Activated CD4-positive, alpha-beta T cell treated with anti-CD3 and anti-CD28 coated beads, Interleukin-2, amount 10 ng/mL, durations not matched to agents 24 days and 14 days (primary cell): Measurements from ENCODE around the gene PKNOX2. TPM values are rescaled to one million over a fixed set of nuclear protein-coding genes. Genes with fewer than 3 reads are reported as not detected.

Experiments
- DNase-seq: peaks from one replicate; pipeline ENCODE4 v3.0.0; 2022
- H3K27ac Mint-ChIP-seq: one replicate; pipeline ENCODE4 v1.8.0; 2022; ENCODE audit warnings: mild to moderate bottlenecking, mixed read lengths
- H3K27me3 Mint-ChIP-seq: one replicate; pipeline ENCODE4 v1.8.0; 2022; ENCODE audit warnings: mixed read lengths
- H3K36me3 Mint-ChIP-seq: one replicate; pipeline ENCODE4 v1.8.0; 2022; ENCODE audit warnings: low read depth, mild to moderate bottlenecking, mixed read lengths
- H3K4me1 Mint-ChIP-seq: one replicate; pipeline ENCODE4 v1.8.0; 2021; ENCODE audit warnings: mixed read lengths
- H3K4me3 Mint-ChIP-seq: one replicate; pipeline ENCODE4 v1.8.0; 2022; ENCODE audit warnings: mild to moderate bottlenecking, moderate library complexity, mixed read lengths
- H3K9me3 Mint-ChIP-seq: one replicate; pipeline ENCODE4 v1.8.0; 2021; ENCODE audit warnings: mixed read lengths
- intact Hi-C: fragments of 100-400 bp; cut with micrococcal nuclease; formaldehyde crosslinking; loops from one replicate; pipeline ENCODE4 v1.15.1; 2023
- total RNA-seq: library from RNA; stranded (reverse); gene quantifications from 2 replicates; pipeline ENCODE4 v1.2.3, GENCODE V29; 2022

The PKNOX2 gene
- total RNA-seq, 1 donor from 2014 or later = not detected

- H3K4me1 Mint-ChIP-seq = no peaks in the 10 kb centered on the region
- DNase-seq = no peak
- H3K4me3 Mint-ChIP-seq = no peak overlapping the region
- H3K27ac Mint-ChIP-seq = no peak overlapping the region
- intact Hi-C loops = no loop called here
- peaks cover 28% of the 10 kb centered on the region for H3K27me3 Mint-ChIP-seq
- no peaks in the 10 kb centered on the region for H3K36me3 Mint-ChIP-seq
- H3K9me3 Mint-ChIP-seq = no peaks in the 10 kb centered on the region
These were observed 228.8 kb downstream of the PKNOX2 start for GRCh38 chr11:125393331-125393730.

- Mint-ChIP-seq H3K27me3 (peaks cover 30% of the 10 kb centered on the region), H3K36me3 (no peaks in the 10 kb centered on the region), H3K9me3 (no peaks in the 10 kb centered on the region), H3K27ac (no peak overlapping the region), H3K4me1 (no peaks in the 10 kb centered on the region), H3K4me3 (no peak overlapping the region)
- no peak for DNase-seq
- intact Hi-C loops = no loop called here
These were observed 229.7 kb downstream of the PKNOX2 start for GRCh38 chr11:125394296-125394695.

- no peak for DNase-seq
These were observed 232.9 kb downstream of the PKNOX2 start for GRCh38 chr11:125397421-125397820.

GRCh38 chr11:125398475-125398874 lies 233.9 kb downstream of the PKNOX2 start:
- H3K4me3 Mint-ChIP-seq = no peak overlapping the region
- DNase-seq = no peak
- H3K9me3 Mint-ChIP-seq = no peaks in the 10 kb centered on the region
- H3K4me1 Mint-ChIP-seq = no peaks in the 10 kb centered on the region
- H3K27ac Mint-ChIP-seq = no peak overlapping the region
- H3K27me3 Mint-ChIP-seq = peaks cover 46% of the 10 kb centered on the region
- no peaks in the 10 kb centered on the region for H3K36me3 Mint-ChIP-seq
- intact Hi-C loops = no loop called here

More at GRCh38 chr11:125397421-125397820, 232.9 kb downstream of the PKNOX2 start:
- intact Hi-C loops = no loop called here
- no peaks in the 10 kb centered on the region for H3K4me1 Mint-ChIP-seq
- H3K36me3 Mint-ChIP-seq = no peaks in the 10 kb centered on the region
- H3K4me3 Mint-ChIP-seq = no peak overlapping the region
- peaks cover 42% of the 10 kb centered on the region for H3K27me3 Mint-ChIP-seq
- no peaks in the 10 kb centered on the region for H3K9me3 Mint-ChIP-seq
- no peak overlapping the region for H3K27ac Mint-ChIP-seq

- Mint-ChIP-seq H3K9me3 (no peaks in the 10 kb centered on the region), H3K27ac (no peak overlapping the region), H3K27me3 (peaks cover 45% of the 10 kb centered on the region), H3K4me1 (no peaks in the 10 kb centered on the region), H3K4me3 (no peak overlapping the region), H3K36me3 (no peaks in the 10 kb centered on the region)
- intact Hi-C loops = no loop called here
- no peak for DNase-seq
These were observed 234.6 kb downstream of the PKNOX2 start for GRCh38 chr11:125398994-125399640.

GRCh38 chr11:125399945-125400344 lies 235.4 kb downstream of the PKNOX2 start:
- Mint-ChIP-seq H3K9me3 (no peaks in the 10 kb centered on the region), H3K36me3 (no peaks in the 10 kb centered on the region), H3K27ac (no peak overlapping the region), H3K4me3 (no peak overlapping the region), H3K27me3 (peaks cover 48% of the 10 kb centered on the region), H3K4me1 (peaks cover 5% of the 10 kb centered on the region)
- no peak for DNase-seq
- intact Hi-C loops = no loop called here

- intact Hi-C loops = no loop called here
- Mint-ChIP-seq H3K4me3 (no peak overlapping the region), H3K9me3 (no peaks in the 10 kb centered on the region), H3K36me3 (no peaks in the 10 kb centered on the region), H3K27ac (no peak overlapping the region), H3K27me3 (peaks cover 50% of the 10 kb centered on the region), H3K4me1 (peaks cover 6% of the 10 kb centered on the region)
- no peak for DNase-seq
These were observed 236.7 kb downstream of the PKNOX2 start for GRCh38 chr11:125401235-125401634.

GRCh38 chr11:125401746-125402145 lies 237.2 kb downstream of the PKNOX2 start:
- Mint-ChIP-seq H3K36me3 (no peaks in the 10 kb centered on the region), H3K9me3 (no peaks in the 10 kb centered on the region), H3K27me3 (peaks cover 50% of the 10 kb centered on the region), H3K4me1 (peaks cover 6% of the 10 kb centered on the region), H3K27ac (no peak overlapping the region), H3K4me3 (no peak overlapping the region)
- intact Hi-C loops = no loop called here
- DNase-seq = no peak

- no peak for DNase-seq
- no peak overlapping the region for H3K27ac Mint-ChIP-seq
- no peaks in the 10 kb centered on the region for H3K9me3 Mint-ChIP-seq
- H3K4me1 Mint-ChIP-seq = peaks cover 6% of the 10 kb centered on the region
- H3K27me3 Mint-ChIP-seq = peaks cover 51% of the 10 kb centered on the region
- H3K36me3 Mint-ChIP-seq = no peaks in the 10 kb centered on the region
- no peak overlapping the region for H3K4me3 Mint-ChIP-seq
- intact Hi-C loops = no loop called here
These were observed 237.9 kb downstream of the PKNOX2 start for GRCh38 chr11:125402435-125402834.

- DNase-seq = no peak
- Mint-ChIP-seq H3K36me3 (no peaks in the 10 kb centered on the region), H3K27ac (no peak overlapping the region), H3K27me3 (peaks cover 50% of the 10 kb centered on the region), H3K4me1 (peaks cover 6% of the 10 kb centered on the region), H3K4me3 (no peak overlapping the region), H3K9me3 (no peaks in the 10 kb centered on the region)
- intact Hi-C loops = no loop called here
These were observed 239.7 kb downstream of the PKNOX2 start for GRCh38 chr11:125404157-125404810.

GRCh38 chr11:125404811-125405790 lies 240.6 kb downstream of the PKNOX2 start:
- peak; percentile 90 for DNase-seq
- intact Hi-C loops = no loop called here
- Mint-ChIP-seq H3K36me3 (no peaks in the 10 kb centered on the region), H3K27ac (no peak overlapping the region), H3K9me3 (no peaks in the 10 kb centered on the region), H3K27me3 (peaks cover 49% of the 10 kb centered on the region), H3K4me3 (no peak overlapping the region), H3K4me1 (peaks cover 6% of the 10 kb centered on the region)

GRCh38 chr11:125407046-125407445 lies 242.5 kb downstream of the PKNOX2 start:
- Mint-ChIP-seq H3K4me1 (peaks cover 6% of the 10 kb centered on the region), H3K9me3 (no peaks in the 10 kb centered on the region), H3K36me3 (no peaks in the 10 kb centered on the region), H3K27me3 (peaks cover 38% of the 10 kb centered on the region), H3K27ac (no peak overlapping the region), H3K4me3 (no peak overlapping the region)
- DNase-seq = no peak
- intact Hi-C loops = no loop called here

GRCh38 chr11:125408311-125408711 lies 243.8 kb downstream of the PKNOX2 start:
- intact Hi-C loops = no loop called here

GRCh38 chr11:125410091-125410490 lies 245.5 kb downstream of the PKNOX2 start:
- H3K27ac Mint-ChIP-seq = no peak overlapping the region
- intact Hi-C loops = no loop called here
- no peak for DNase-seq
- peaks cover 19% of the 10 kb centered on the region for H3K27me3 Mint-ChIP-seq
- no peaks in the 10 kb centered on the region for H3K4me1 Mint-ChIP-seq
- H3K36me3 Mint-ChIP-seq = no peaks in the 10 kb centered on the region
- H3K4me3 Mint-ChIP-seq = no peak overlapping the region
- H3K9me3 Mint-ChIP-seq = no peaks in the 10 kb centered on the region

More at GRCh38 chr11:125408311-125408711, 243.8 kb downstream of the PKNOX2 start:
- H3K9me3 Mint-ChIP-seq = no peaks in the 10 kb centered on the region
- H3K36me3 Mint-ChIP-seq = no peaks in the 10 kb centered on the region
- H3K4me3 Mint-ChIP-seq = no peak overlapping the region
- no peak for DNase-seq
- peaks cover 6% of the 10 kb centered on the region for H3K4me1 Mint-ChIP-seq
- H3K27me3 Mint-ChIP-seq = peaks cover 28% of the 10 kb centered on the region
- no peak overlapping the region for H3K27ac Mint-ChIP-seq
